PFSK-1 (cell line): Measurements from ENCODE around the gene RNU6-1.

Experiments used
- FOXP2 ChIP-seq: optimal IDR thresholded peaks from 2 replicates; pipeline ENCODE3; 2011; ENCODE audit warnings: borderline replicate concordance, control low read depth, inconsistent platforms; ENCODE audit not compliant: insufficient read depth; ENCODE audit errors: extremely low read length, extremely low read depth
- POLR2AphosphoS5 ChIP-seq: IDR thresholded peaks from 2 replicates; pipeline ENCODE4 v1.6.1; 2012; ENCODE audit warnings: low read depth, mild to moderate bottlenecking, control low read depth, low read length, moderate library complexity
- SIN3A ChIP-seq: IDR thresholded peaks from 2 replicates; pipeline ENCODE4 v1.6.1; 2012; ENCODE audit warnings: mild to moderate bottlenecking, low read length, moderate library complexity, borderline replicate concordance; ENCODE audit not compliant: insufficient read depth
- TAF1 ChIP-seq: IDR thresholded peaks from 2 replicates; pipeline ENCODE4 v1.6.1; 2012; ENCODE audit warnings: low read length, control low read depth, borderline replicate concordance; ENCODE audit not compliant: insufficient read depth
- TF ChIP-seq, protein P1 (sequence below), 2 experiments: IDR thresholded peaks; 2 replicates each; pipeline versions ENCODE4 v1.6.1 to v1.8.0; 2011 to 2012; ENCODE audit warnings: low read depth in 2 of 2, low read length in 2 of 2, control low read depth in 1 of 2, inconsistent platforms in 1 of 2, mild to moderate bottlenecking in 1 of 2, moderate library complexity in 1 of 2; ENCODE audit not compliant: insufficient read depth in 1 of 2

Gene RNU6-1

DNA sequence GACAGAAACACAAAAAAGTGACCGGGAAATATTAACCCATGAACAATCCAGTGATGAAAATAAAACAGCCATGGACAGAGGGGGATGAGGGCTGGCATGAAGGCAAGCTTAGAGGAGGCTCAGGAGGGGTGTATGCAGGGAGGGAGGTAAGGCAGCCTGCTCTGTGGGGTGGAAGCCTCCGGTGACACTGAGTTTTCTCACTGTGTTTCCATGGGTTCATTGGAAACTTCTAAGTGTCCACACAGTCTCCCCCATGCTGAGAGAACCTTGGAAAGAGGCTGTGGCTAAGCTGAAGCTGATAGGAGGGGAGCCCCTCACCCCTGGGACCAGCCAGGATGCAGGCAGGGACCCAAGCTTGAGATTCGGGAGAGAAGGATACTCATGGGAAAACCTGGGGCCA, 21.4 kb downstream of the RNU6-1 start:
- TF ChIP-seq FOXP2 (no peak), POLR2AphosphoS5 (no peak), SIN3A (no peak), TAF1 (no peak)
- TF ChIP-seq, protein P1, sequence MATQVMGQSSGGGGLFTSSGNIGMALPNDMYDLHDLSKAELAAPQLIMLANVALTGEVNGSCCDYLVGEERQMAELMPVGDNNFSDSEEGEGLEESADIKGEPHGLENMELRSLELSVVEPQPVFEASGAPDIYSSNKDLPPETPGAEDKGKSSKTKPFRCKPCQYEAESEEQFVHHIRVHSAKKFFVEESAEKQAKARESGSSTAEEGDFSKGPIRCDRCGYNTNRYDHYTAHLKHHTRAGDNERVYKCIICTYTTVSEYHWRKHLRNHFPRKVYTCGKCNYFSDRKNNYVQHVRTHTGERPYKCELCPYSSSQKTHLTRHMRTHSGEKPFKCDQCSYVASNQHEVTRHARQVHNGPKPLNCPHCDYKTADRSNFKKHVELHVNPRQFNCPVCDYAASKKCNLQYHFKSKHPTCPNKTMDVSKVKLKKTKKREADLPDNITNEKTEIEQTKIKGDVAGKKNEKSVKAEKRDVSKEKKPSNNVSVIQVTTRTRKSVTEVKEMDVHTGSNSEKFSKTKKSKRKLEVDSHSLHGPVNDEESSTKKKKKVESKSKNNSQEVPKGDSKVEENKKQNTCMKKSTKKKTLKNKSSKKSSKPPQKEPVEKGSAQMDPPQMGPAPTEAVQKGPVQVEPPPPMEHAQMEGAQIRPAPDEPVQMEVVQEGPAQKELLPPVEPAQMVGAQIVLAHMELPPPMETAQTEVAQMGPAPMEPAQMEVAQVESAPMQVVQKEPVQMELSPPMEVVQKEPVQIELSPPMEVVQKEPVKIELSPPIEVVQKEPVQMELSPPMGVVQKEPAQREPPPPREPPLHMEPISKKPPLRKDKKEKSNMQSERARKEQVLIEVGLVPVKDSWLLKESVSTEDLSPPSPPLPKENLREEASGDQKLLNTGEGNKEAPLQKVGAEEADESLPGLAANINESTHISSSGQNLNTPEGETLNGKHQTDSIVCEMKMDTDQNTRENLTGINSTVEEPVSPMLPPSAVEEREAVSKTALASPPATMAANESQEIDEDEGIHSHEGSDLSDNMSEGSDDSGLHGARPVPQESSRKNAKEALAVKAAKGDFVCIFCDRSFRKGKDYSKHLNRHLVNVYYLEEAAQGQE (IDR thresholded peaks at IDR 0.05; ENCODE audit: insufficient read depth in 1 of 2, low read depth in 2 of 2, low read length in 2 of 2): no peak

DNA sequence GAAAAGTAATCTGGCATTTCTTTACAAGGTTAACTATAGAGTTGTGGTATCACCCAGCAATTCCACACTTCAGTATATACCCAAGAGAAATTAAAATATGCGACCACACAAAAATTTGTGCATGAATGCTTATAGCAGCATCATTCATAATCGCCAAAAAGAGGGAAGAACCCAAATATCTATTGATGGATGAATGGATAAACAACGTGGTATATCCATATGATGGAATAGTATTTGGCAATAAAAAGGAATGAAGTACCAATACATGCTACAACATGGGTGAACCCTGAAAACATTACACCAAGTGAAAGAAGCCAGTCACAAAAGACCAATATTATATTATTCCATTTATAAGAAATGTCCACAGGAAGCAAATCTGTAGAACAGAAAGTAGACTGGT, 23.2 kb downstream of the RNU6-1 start:
- no peak for TF ChIP-seq TAF1
- TF ChIP-seq SIN3A: no peak
- TF ChIP-seq FOXP2: no peak
- TF ChIP-seq, protein P1 (IDR thresholded peaks at IDR 0.05; ENCODE audit: insufficient read depth in 1 of 2, low read depth in 2 of 2, low read length in 2 of 2): no peak
- no peak for TF ChIP-seq POLR2AphosphoS5

DNA sequence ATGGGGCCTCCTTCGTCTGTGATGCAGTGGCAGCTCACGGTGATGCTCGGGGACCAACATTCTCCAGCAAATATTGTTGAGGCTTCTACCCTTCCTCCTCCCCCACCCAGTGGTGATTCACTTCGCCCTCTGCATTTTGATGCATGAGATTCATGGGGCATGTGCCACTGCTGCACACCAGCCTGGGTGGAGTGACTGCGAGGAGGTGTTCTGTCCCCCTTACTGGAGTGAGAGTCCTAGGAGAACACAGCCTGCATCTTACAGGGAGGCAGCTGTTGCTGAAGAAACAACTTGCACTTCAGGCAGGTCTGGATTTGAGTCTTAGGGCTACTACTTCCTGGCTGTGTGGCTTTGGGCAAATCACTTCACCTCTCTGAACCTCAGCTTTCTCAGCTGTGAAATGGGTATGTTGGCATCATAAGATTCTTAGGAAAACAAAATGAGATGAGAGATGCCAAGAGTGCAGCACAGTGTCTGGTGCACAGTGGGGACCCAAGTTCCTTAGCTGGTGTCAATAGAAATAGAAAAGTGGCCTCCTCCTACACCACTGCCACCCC, 24.7 kb downstream of the RNU6-1 start:
- TF ChIP-seq TAF1 (no peak), FOXP2 (no peak), SIN3A (no peak), POLR2AphosphoS5 (no peak)
- TF ChIP-seq, protein P1 (IDR thresholded peaks at IDR 0.05; ENCODE audit: insufficient read depth in 1 of 2, low read depth in 2 of 2, low read length in 2 of 2): no peak

DNA sequence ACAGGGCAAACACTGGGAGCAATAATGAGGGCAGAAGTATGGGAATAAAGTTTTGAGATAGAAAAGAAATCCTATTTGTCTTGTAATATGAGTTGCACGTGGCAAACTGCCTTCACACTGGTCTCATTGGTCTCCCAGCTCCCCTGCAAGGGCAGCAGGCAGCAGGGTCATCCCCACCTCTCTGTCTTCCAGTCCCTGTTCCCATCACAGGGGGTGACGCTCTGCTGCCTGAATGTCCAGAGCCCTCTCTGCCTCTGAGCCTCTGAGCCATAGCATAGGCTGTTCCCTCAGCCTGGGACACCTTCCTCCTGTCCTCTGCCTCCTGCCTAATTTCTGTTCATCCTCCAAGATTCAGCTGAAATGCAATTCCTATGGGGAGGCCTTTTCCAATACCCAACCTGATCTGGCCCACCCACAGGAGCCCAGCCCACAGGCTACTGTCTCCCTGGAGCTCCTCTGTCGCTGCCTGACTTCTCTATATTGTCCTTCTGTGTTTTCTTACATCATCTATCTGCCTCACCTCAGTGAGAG, 26.7 kb downstream of the RNU6-1 start:
- TF ChIP-seq TAF1 (no peak), POLR2AphosphoS5 (no peak), SIN3A (no peak), FOXP2 (no peak)
- TF ChIP-seq, protein P1 (IDR thresholded peaks at IDR 0.05; ENCODE audit: insufficient read depth in 1 of 2, low read depth in 2 of 2, low read length in 2 of 2): no peak

DNA sequence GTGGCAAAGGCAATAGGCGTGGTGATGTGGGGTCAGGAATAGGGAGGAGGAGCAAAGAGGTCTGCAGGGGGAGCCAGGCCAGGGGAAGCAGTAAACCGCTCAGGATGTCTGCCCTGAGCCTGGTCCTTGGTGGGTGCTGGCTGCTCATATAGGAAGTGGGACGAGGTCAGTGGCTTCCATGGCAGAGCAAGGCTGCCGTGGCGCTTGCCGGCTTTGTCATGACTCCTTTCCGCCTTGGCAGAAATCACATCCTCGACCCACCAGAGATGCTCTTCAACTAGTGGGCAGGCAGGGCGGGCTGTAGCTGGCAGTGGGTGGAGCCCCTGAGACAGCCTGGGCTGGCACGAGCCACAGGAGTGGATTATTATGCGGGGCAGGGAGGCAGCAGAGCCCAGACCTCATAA, 27.6 kb downstream of the RNU6-1 start:
- no peak for TF ChIP-seq TAF1
- TF ChIP-seq, protein P1 (IDR thresholded peaks at IDR 0.05; ENCODE audit: insufficient read depth in 1 of 2, low read depth in 2 of 2, low read length in 2 of 2): no peak
- TF ChIP-seq POLR2AphosphoS5: no peak
- no peak for TF ChIP-seq FOXP2
- no peak for TF ChIP-seq SIN3A
